ENCODE results near the gene GRB14. TPM values are rescaled to one million over a fixed set of nuclear protein-coding genes. Genes with fewer than 3 reads are reported as not detected.

The GRB14 gene
- total RNA-seq, 3 donors from 2014 or later (not counting 1 experiment from before 2014, with no cell fraction given): not detected

DNA sequence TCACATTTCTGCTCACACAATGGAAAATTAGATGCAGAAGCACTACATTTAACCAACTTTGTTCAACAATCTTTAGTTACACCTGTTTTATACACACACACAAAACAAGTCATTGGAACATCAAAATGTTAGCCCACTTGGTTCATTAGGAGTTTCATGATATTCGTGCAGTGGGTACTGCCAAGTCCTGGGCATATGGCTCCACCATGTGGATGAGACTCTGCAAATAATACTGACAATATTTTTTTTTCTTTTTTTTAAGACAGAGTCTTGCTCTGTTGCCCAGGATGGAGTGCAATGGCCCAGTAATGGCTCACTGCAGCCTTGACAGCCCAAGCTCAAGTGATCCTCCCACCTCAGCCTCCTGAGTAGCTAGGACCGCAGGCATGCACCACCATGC, 34.5 kb upstream of the GRB14 start:
- H3K27me3 ChIP-seq (ENCODE audit: control insufficient read depth, insufficient read depth, low read length): no peaks in the 10 kb centered on the region

DNA sequence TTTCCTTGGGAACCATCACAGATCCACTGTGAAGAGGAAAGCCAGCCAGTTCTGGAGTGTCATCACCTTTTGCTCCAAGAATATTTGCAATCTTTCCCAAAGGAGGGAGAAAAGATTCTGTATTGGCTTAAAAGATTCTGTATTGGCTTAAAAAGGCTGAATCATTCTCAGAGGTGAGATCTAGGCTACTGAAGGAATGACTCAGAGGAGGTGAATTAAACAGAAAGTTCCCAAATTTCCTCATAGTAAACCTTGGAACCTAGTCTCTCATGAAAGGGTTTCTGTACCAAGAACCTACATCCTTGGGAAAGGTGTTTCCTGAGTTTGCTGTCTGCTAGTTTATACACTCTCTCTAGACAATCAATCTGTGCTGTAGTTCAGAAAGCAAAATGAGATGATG, 34.1 kb upstream of the GRB14 start:
- Histone ChIP-seq H3K4me1 (ENCODE audit: control insufficient read depth, insufficient read depth, low read length) (no peaks in the 10 kb centered on the region), H3K9me3 (ENCODE audit: control insufficient read depth, insufficient read depth, low read length) (peaks cover 5% of the 10 kb centered on the region), H3K27ac (ENCODE audit: low read length) (no peak overlapping the region), H3K4me3 (ENCODE audit: low read length) (no peak overlapping the region), H3K36me3 (ENCODE audit: control insufficient read depth, insufficient read depth, low read length) (no peaks in the 10 kb centered on the region), H3K27me3 (ENCODE audit: control insufficient read depth, insufficient read depth, low read length) (no peaks in the 10 kb centered on the region)
- Mint-ChIP-seq H3K4me1 (no peaks in the 10 kb centered on the region), H3K27ac (no peak overlapping the region), H3K9me3 (peaks cover 12 to 18% of the 10 kb centered on the region in 2 donors), H3K4me3 (no peak overlapping the region), H3K27me3 (ENCODE audit: low read depth in 2 of 2) (no peaks in the 10 kb centered on the region), H3K36me3 (peaks cover 14% of the 10 kb centered on the region)
- no peak for DNase-seq
- TF ChIP-seq, protein P1, sequence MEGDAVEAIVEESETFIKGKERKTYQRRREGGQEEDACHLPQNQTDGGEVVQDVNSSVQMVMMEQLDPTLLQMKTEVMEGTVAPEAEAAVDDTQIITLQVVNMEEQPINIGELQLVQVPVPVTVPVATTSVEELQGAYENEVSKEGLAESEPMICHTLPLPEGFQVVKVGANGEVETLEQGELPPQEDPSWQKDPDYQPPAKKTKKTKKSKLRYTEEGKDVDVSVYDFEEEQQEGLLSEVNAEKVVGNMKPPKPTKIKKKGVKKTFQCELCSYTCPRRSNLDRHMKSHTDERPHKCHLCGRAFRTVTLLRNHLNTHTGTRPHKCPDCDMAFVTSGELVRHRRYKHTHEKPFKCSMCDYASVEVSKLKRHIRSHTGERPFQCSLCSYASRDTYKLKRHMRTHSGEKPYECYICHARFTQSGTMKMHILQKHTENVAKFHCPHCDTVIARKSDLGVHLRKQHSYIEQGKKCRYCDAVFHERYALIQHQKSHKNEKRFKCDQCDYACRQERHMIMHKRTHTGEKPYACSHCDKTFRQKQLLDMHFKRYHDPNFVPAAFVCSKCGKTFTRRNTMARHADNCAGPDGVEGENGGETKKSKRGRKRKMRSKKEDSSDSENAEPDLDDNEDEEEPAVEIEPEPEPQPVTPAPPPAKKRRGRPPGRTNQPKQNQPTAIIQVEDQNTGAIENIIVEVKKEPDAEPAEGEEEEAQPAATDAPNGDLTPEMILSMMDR (IDR thresholded peaks at IDR 0.05): no peak
- intact Hi-C loops (cut with micrococcal nuclease): no loop called here
- ATAC-seq: no peak

More for the DNA sequence above, 34.5 kb upstream of the GRB14 start:
- WGBS (ENCODE audit: insufficient coverage): 100% methylated on average over 1 of the region's 2 CpGs
- no peaks in the 10 kb centered on the region for H3K4me1 Mint-ChIP-seq
- H3K36me3 Mint-ChIP-seq: peaks cover 14% of the 10 kb centered on the region
- Histone ChIP-seq H3K27ac (ENCODE audit: low read length) (no peak overlapping the region), H3K4me1 (ENCODE audit: control insufficient read depth, insufficient read depth, low read length) (no peaks in the 10 kb centered on the region), H3K4me3 (ENCODE audit: low read length) (no peak overlapping the region), H3K9me3 (ENCODE audit: control insufficient read depth, insufficient read depth, low read length) (peaks cover 5% of the 10 kb centered on the region), H3K36me3 (ENCODE audit: control insufficient read depth, insufficient read depth, low read length) (no peaks in the 10 kb centered on the region)
- H3K27ac Mint-ChIP-seq: no peak overlapping the region
- no peaks in the 10 kb centered on the region for H3K27me3 Mint-ChIP-seq (ENCODE audit: low read depth in 2 of 2)
- DNase-seq (no peak), ATAC-seq (no peak)
- no peak overlapping the region for H3K4me3 Mint-ChIP-seq
- intact Hi-C loops (cut with micrococcal nuclease): no loop called here
- TF ChIP-seq, protein P1 (IDR thresholded peaks at IDR 0.05): no peak
- H3K9me3 Mint-ChIP-seq: peaks cover 12 to 15% of the 10 kb centered on the region in 2 donors

DNA sequence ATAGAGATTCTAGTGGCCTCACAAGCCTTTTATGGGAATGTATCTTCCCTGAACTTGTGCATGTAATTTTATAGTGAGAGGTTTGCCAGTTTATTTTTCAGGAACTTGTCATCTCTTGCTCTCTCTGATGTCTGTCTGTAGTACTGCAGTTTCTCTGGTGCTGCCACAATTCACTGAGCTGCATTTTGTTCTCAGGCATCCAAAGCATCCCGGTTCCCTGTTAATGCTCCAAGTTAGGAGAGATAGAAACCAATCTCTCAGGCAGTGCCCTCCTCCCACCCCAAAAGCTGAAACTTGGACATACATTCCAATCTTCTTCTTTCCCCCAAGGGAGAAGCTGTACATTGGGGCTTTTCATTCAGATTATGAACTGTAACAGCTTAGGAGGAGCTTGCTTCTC, 30.1 kb upstream of the GRB14 start:
- WGBS (ENCODE audit: insufficient coverage): 100% methylated on average over 1 of the region's 1 CpG
- Mint-ChIP-seq H3K36me3 (peaks cover 14% of the 10 kb centered on the region), H3K27me3 (ENCODE audit: low read depth in 2 of 2) (no peaks in the 10 kb centered on the region), H3K9me3 (peaks cover 12 to 26% of the 10 kb centered on the region in 2 donors), H3K27ac (no peak overlapping the region), H3K4me1 (no peaks in the 10 kb centered on the region), H3K4me3 (no peak overlapping the region)
- TF ChIP-seq, protein P1 (IDR thresholded peaks at IDR 0.05): no peak
- no peaks in the 10 kb centered on the region for H3K4me1 ChIP-seq (ENCODE audit: control insufficient read depth, insufficient read depth, low read length)
- no peak overlapping the region for H3K27ac ChIP-seq (ENCODE audit: low read length)
- DNase-seq: no peak
- H3K27me3 ChIP-seq (ENCODE audit: control insufficient read depth, insufficient read depth, low read length): no peaks in the 10 kb centered on the region
- no peaks in the 10 kb centered on the region for H3K36me3 ChIP-seq (ENCODE audit: control insufficient read depth, insufficient read depth, low read length)
- no peak overlapping the region for H3K4me3 ChIP-seq (ENCODE audit: low read length)
- no peak for ATAC-seq
- H3K9me3 ChIP-seq (ENCODE audit: control insufficient read depth, insufficient read depth, low read length): peaks cover 5% of the 10 kb centered on the region
- intact Hi-C loops (cut with micrococcal nuclease): no loop called here

DNA sequence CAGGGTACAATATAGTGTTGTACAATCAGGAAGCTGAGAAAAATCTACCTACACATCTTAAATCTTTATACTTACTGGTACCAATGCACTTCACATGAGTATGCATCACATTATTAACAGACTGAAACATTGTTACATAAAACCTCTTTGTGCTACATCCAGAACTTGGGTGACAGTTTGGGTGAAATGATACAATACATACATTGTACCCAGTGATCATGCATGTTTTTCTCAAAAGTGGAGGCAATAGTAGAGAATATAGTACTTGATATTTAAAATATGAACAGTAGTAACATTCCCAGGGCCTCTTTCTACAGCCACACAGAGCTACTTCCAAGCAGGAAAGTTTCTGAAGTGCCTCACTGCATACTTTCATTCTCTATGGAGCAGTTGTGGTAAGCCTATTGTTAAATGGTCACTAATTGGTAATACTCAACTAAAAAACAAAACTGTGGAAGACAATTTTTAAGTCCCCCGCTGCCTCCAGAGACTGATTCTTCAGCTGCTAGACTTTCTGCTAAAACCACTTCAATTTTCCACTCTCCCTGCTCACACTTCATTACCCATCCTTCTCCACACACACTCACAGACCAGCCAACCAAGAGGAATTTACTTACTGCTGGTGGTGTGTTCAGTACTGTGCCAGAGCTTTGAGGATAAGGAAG, 22.9 kb upstream of the GRB14 start:
- Histone ChIP-seq H3K27ac (ENCODE audit: low read length) (no peak overlapping the region), H3K27me3 (ENCODE audit: control insufficient read depth, insufficient read depth, low read length) (no peaks in the 10 kb centered on the region), H3K4me1 (ENCODE audit: control insufficient read depth, insufficient read depth, low read length) (no peaks in the 10 kb centered on the region), H3K36me3 (ENCODE audit: control insufficient read depth, insufficient read depth, low read length) (no peaks in the 10 kb centered on the region), H3K9me3 (ENCODE audit: control insufficient read depth, insufficient read depth, low read length) (no peaks in the 10 kb centered on the region), H3K4me3 (ENCODE audit: low read length) (no peak overlapping the region)
- Mint-ChIP-seq H3K27ac (no peak overlapping the region), H3K4me1 (no peaks in the 10 kb centered on the region), H3K4me3 (no peak overlapping the region), H3K36me3 (no peaks in the 10 kb centered on the region), H3K27me3 (ENCODE audit: low read depth in 2 of 2) (no peaks in the 10 kb centered on the region), H3K9me3 (peaks cover 0 to 11% of the 10 kb centered on the region in 2 donors)
- TF ChIP-seq, protein P1 (IDR thresholded peaks at IDR 0.05): no peak
- DNase-seq: no peak
- ATAC-seq: no peak
- WGBS (ENCODE audit: insufficient coverage): 93% methylated on average over 1 of the region's 1 CpG
- intact Hi-C loops (cut with micrococcal nuclease): no loop called here
